Measurements from ENCODE around the gene INPP5F.
"Not testable (repeated sequence)": the region's sequence is repeated elsewhere in the genome, so short reads cannot be mapped to it uniquely, and the experiment has no call there.

The INPP5F gene

DNA sequence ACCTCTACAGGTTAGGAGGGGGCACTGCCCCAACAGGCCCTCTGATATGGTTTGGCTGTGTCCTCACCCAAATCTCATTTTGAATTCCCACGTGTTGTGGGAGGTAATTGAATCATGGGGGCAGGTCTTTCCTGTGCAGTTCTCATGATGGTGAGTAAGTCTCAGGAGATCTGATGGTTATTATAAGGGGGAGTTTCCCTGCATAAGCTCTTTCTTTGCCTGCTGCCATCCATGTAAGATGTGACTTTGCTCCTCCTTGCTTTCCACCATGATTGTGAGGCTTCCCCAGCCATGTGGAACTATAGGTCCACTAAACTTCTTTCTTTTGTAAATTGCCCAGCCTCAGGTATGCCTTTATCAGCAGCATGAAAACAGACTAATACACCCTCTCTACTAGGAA, 14.9 kb upstream of the INPP5F start:
- not testable (repeated sequence) for DNase-seq

DNA sequence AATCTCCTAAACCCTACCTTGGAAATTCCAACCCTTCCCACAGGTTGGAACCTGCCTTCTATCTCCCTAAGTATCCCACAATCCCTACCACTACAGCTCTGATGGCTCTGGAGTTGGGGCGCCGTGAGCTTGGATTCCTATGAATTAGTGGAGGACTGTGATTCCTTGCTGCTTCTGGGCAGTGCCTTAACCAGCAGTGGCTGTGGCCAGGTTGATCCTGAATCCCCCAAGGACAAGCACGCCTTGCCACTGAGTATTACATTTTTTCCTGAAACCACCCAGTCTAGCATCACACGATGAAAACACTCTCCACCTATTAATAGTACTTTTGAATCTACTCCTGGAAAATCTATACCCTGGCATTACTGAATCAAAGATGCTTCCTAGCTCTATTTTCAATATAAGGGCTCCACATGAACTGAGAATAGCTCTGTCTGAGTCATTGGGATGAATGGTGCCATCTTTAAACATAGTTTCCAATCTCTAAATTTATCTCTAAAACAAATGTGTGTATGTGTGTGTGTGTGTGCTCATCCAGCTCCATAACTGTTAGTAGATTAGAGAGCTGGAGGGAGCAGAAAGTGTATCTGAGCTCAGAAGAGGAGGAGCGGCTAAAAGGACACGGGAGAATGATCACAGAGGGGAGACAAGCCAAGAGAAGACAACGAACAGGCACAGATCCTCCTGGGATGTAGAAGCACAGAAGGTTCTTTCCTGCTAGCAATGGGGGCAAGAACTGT, 11.9 kb upstream of the INPP5F start:
- DNase-seq: no peak

DNA sequence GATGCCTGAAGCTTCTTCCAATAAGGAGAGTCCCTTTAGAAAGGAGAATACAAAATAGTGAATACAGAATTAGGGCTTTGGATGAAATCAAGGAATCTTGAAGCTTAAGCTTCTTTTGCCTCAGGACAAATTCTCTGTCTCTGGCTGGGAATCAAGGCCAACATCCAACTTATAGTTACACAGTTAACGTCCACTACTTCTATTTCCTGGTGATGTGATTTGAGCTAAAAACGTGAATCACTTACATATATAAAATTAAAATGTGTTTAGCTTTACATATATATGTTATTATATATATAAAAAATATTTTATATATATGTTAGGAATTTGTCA, 11.4 kb upstream of the INPP5F start:
- DNase-seq: no peak

DNA sequence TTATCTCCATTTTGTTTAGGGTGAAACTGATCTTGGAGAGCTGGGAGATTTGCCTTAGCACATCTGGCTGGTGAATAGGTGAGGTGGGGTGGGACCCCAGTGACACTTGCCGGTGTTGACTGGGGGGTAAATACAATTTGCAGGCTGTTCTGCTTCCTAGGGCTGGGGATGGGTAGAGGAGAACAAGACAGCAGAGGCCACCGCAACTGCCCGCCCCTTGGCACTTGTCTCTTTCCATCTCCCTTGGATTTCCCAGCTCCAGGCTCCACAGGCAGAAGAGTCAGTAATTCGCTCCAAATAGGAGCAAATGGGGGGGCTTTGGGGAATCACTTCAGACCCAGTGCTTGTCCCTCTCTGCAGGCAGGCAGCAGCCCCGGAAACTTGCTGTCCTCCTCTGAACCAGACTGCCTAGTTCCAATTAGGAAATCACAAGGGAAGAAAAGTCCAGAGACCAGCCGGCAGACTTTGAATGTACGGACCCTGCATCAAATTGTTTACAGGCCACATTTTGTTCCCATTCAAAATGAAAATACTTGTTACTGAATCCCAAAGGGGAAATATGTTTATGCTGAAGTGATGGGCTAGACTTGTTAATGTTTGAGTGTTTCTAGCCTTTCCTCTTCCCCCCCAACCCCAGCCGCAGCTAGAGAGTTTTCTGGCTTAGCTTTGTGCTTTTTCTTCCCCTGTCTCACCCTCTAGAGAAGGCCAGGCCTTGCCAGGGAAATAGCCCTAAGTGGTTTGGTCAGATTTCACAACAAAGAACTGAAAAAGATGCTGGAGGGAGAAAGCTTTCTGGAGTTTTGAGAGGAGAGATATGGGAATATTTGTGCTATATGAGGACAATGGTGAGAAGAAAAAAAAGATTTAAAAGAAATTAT, 10.0 kb upstream of the INPP5F start:
- no peak for DNase-seq

DNA sequence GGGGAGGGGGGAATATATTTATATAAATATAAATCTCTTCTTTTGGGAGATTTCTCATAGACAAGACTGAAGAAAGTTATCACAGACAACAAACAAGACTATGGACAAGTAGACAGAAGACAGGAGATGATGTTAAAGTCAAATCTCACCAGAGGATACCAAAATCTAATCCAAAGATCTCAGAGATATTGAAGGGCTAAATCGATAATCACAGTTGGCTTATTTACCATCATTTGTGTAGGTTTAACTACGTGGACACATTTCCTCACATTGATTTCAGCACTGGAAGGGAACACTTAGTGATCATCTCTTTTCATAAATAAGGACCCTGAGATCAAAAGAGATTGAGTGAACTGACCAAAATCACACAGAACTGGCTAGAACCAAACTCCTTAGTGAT, 2.7 kb upstream of the INPP5F start:
- DNase-seq: no peak

DNA sequence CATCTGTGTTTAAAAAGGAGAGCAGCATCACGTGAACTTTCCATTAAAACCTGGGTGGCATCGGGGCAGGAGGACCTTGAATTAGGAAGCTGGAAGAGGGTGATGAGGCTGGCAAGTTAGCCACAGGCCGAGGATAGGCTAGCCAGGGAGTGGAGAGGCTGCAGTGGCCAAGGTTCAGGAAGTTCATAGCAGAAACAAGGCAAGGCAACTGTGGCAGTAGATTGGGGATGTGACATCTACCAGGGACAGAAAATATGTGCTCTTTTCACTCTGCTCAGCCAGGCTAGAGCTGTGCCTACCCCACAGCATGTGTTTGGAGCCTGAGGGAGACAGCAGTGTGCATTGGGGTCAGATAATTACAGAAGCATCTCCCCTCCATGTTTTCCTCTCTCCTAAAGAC, 2.2 kb upstream of the INPP5F start:
- no peak for DNase-seq

DNA sequence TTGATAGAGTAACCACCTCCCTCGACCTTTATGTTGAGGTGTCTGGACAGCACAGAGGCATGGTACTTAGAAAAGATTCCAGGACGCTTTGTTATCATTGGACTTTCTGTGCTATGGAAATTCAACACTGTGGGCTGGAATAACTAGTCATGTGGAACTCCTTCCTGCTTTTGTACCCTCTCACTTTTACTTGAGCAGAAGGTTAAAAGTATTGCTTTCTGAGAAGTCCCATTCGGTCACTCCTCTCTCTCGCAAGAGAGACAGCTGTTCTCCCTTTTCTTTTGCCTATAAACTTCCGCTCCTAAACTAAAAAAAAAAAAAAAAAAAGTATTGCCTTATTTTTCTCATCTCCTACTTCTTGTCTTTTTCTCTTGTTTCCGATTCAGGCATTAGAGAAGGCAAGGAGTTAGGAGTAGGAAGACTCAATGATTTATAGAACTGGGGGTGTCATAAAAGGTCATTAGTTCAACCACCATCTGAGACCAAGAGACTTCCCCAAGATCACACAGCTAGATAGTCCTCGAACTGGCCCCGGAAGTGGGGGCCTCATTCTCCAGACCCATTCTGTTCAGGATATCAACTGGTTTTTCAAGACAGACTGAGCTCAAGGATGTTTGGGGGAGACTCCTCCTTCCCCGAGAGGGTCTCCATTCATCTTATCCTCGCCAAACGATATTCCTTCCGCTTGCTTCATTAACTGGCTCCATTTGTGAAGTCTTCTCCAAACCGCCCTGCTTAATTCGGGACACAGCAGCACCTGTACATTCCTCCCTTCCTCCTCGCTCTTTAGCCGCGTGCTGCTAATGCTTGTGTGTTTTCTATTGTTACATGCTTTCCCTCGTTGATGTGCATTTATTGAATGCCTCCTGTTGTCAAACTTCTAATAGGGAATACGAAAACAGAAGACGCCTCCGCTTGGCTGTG, 995 bp upstream of the INPP5F start:
- DNase-seq: no peak

DNA sequence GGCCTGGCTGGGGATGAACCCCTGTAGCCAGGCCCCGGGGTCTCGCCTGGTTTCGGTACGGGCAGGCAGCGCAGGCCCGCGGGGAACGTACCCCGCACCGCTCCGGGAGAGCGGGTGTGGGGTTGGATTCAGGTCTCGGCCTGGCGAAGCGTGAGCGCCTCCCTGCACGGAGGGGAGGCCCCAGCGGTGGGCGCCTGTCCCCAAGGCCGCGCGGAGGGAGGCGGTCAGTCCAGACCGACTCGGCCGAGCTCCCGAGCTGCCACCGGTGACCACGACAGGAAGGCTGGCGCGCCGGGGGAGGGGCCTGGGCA, 378 bp upstream of the INPP5F start:
- no peak for DNase-seq

DNA sequence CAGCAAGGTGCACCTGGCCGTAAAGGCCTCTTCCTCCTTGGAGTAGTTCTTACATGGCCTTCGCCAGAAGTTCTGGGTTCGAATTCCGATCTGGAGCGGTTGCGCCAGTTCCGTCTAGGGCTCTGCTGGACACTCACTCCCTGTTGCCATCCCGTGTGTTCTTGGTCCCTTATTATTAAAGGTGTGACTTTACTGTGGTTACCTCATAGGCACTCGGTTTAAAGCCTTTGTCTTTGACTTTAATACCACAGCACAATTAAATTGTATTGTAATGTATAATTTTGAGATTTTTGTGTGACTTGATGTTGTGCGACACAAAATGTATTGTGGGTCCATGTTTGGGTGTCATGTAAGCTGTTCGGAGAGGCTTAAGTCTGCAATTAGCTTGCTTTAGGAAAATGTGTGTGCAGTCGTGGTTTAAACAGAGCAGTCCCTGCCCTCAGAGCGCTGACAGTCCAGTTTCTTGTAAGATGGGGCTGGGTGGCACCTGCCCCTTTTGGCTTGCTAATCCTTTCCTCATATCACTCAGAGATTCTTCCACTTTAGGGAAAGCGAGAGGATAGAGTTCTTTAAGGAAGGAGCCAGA, 919 bp downstream of the INPP5F start:
- no peak for DNase-seq

DNA sequence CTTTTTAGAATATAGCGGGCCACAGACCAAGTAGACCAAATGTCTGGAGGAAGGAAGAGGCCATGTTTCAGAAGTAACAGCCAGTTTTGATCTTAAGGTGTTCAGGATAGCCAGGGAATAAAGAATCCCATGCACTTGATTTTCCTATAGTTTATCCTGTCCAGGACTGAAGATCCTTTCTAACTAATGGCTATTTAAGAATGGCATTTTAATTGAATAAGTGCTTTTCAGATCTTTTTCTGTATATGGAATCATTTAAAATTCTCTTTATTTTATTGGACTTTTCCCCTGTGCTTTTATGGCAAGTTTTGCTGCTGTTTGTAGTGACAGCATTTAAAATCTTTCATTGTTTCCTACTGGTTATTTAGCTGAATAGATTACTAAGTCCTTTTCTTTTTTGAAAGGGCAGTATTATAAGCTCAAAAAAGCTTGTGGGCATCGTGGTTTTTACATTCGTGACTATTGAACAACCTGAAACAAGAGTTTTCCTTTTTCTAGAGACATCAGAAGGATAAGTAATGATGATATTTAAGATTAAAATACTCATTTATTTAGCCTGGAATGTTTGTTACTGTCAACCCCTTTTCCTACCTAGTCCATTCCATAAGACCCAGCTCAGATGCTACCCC, 2.4 kb downstream of the INPP5F start:
- DNase-seq: no peak

DNA sequence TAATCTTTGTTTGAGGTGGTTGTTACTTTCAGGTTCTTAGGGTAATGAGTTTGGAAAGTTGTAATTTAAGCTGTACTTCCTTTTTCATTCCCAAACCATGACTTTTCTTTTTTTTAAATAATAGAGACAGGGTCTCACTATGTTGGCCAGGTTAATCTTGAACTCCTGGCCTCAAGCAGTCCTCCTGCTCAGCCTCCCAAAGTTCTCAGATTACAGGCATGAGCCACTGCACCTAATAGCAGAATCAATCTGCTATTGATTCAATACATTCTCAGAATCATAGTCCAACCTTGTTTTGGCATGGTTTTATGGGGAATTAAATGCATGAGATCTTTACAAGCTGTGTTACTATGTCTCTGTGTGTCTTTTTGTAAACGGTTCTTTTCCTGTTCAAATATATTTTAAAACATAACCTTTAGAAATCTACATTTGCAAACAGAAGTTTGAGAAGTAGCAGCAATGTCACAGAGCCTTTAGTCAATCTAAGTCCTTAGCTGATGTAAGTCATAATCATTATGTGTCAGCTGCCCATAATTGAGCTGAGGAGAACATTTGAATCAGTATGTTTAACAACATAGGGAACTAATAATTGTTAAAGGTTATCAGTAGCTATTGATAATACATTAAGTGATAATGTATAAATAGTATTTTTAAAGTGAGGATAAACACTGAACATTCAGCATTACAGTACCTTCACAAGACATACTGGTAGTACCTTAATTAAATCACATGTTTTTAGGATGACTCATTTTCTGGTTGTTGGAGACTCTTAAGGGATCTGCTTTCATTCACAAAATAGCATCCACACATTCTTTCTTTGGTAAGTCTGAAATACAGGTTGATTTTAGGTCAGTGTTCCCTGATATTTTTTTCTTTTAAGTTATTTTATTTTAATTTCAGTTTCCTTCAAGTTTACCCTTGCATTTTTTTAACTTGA, 8.8 kb downstream of the INPP5F start:
- DNase-seq: no peak

DNA sequence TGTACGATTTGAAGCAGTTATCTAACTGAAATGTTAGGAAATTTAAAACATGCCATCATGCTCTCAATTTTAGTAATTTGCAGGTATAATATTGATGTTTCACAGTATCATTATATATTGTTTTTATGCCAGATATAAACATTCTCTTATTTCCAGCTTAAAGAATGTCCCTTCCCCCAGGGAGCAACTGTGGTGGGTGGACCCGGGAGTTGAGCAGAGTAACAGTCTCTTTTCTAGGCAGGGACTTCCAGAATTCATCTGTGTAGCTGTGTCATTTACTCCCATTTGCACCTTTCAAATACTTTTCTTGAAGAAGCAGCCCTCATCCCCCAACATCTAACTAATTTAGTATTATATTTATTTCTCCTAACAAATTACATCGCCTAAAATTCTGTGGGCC, 9.6 kb downstream of the INPP5F start:
- DNase-seq: no peak

DNA sequence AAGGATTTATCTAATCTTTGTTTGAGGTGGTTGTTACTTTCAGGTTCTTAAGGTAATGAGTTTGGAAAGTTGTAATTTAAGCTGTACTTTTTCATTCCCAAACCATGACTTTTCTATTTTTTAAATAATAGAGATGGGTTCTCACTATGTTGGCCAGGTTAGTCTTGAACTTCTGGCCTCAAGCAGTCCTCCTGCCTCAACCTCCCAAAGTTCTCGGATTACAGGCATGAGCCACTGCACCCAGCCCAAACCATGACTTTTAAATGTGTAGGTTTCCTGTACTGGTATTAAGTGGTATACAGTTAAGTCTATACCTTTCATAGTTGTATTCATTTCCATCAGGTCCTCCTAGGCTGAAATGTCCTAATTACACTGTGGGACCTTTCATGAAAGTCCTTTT, 10.4 kb downstream of the INPP5F start:
- no peak for DNase-seq

DNA sequence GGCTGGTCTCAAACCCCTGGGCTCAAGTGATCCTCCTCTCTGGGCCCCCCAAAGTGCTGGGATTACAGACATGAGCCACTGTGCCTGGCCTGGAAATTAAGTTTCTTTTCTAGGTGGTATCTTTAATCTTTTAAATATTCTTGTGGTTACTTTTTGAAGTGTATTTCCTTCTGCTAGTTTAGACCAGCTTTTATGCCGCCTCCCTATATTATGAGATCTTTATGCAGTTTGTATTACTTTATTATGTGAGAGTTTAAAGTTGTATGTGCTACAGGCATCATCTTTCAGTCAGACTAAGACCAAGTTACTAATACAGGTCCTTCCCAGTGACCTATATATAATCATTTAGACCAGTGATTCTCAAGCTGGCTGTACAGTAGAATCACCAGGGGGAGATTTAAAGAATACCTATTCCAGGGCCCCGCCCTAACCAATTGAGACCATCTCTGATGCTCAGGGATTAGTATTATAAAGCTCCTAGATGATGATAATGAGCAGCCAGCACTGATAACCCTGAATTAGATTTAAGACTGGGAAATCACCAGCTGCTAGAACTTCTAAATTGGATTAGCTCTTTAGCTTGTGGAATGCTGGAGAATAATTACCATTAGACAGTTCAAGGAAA, 11.3 kb downstream of the INPP5F start:
- no peak for DNase-seq

DNA sequence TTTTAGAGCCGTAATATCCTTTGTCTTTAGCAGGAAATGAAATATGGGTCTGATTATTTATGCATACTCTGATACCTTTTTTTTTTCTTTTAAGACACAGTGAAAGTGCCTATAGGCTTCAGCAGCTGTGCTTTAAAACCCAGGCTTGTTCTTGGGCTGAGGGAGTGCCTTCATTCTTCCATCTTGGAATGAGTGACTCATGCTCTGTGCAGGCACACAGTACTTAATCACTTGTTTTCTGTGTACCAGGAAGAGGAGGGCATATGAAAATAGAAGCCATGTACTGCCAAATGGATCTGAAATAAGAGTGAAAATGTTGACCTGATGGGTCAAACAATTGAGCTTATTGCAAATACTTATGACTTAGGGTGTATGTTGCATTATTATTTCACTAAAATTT, 12.0 kb downstream of the INPP5F start:
- DNase-seq: no peak

DNA sequence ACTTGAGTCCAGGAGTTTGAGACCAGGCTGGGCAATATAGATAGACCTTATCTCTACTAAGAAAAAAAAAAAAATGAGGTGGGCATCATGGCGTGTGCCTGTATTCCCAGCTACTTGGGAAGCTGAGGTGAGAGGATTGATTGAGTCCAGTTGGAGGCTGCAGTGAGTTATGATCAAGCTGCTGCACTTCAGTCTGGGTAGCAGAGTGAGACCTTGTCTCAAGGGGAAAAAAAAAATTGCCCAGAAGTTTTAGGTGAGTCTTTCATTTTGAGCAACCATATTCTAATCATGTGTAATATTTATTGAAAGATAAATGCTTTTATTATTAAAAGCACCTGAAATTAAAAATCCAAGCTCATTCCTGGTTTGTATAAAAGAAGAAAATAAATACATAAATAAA, 13.1 kb downstream of the INPP5F start:
- no peak for DNase-seq

DNA sequence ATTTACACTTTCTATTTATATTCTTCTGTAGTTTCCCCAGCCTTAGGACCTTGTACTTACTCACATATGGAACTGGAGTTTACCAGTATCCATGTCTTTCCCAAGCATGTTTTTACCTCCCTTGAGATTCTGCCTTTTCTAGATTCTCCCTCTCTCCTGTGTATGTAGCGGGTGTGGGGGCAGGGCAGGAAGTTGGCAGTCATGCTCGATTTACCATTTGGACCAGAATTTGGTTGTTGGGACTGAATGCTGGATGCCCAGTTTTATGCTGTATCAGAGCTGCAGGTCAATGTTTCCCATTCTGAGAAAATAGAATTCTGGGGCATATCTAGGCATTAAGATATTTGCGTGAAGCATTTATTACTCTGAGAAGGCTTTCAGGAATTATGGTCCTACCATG, 14.2 kb downstream of the INPP5F start:
- no peak for DNase-seq

DNA sequence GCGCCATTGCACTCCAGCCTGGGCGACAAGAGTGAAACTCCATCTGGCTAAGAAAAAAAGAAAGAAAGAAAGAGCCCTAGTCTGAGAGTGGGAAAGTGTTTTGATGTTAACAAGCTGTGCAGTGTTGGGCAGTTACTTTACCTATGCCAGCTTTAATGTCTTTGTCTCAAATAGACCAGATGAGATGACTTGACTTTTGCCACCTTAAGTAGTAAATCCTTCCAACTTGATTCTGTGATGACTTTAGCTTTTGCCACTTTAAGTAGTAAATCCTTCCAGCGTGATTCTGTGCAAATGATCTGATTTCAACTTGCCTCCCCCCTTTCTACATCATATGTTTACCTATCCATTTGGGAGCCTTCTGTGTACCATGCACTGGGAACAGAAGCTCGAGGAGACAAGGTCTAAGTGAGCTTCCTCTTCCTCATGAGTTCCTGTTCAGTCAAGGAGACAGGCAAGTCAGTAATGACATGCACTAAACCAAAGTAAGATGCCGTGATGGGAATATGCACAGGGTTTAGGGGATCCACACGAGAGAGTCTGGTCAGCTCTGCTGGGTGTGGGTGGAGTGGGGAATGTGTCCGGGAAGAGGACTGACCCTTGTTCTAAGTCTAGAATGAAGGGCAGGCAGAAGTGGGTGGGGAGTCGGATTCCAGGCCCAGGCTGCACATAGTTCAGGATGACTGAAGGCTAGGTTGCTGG, 17.2 kb downstream of the INPP5F start:
- no peak for DNase-seq

DNA sequence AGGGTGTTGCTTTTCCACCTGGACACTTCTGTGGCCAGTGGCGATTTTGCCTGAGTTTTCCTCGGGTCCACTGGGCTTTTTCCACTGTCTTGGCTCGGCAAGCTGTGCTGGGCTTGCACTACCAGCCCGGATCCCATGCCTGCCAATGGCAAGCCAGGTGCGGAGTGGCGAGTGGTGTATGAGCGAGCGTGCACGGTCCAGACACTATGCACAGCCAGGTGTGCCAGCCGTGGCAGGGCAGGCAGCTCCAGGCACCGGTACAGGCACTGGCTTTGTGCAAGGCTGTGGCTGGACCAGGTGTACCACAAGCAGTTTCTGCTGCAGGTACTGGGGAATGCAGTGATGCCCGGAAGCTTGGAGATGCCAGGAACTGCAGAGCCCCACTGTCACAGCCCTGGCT, 22.1 kb downstream of the INPP5F start:
- DNase-seq: no peak

DNA sequence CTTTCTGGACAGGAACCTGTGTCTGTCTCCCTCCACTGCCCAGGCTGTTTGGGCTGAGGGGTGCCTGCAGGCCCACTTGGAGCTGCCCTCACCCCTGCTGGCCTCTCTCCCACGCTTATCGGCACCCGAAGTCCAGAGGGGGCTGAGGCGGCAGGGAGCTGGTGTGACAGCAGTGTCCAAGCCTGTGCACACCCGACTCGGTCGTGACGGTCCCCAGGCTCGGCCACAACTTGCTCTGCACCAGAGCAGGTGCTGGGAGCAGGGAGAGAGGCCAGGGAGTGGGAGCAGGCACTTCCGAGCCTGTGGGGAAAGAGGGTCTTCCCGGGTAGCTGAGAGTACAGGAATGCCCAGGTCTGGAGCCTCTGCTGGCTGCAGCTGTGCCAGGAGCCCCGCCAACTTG, 23.0 kb downstream of the INPP5F start:
- DNase-seq: no peak

DNA sequence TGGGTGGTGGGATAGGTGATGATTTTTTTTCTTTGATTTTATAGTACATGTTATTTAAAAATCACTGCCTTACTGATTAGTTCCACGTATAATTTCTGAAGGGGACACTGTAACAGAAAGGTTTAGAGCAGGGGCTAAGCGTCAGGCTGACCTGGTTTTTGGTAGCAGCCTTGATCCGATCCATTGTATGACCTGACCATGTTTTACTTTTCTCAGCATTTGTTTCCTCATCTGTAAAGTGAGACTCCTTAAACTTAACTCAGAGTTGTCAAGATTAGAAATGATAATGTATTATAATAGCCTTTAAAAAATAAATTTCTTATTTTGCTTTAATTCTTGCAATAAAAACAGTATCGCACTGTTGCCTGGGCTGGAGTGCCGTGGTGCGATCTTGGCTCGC, 23.6 kb downstream of the INPP5F start:
- DNase-seq: no peak

Measured in NCI-H1092 (cell line).